GM19239 (cell line): Measurements from ENCODE around the gene UBA6.
"Not testable (repeated sequence)": the region's sequence is repeated elsewhere in the genome, so short reads cannot be mapped to it uniquely, and the experiment has no call there.

Source experiments
- DNase-seq: peaks from one replicate; pipeline ENCODE4 v3.0.0; 2011; ENCODE audit warnings: low spot score; ENCODE audit not compliant: insufficient read length
- FAIRE-seq: peaks from 2 replicates; lab custom pipeline; 2011; peaks lifted over from hg19 to GRCh38; lab: Jason Lieb, UNC

UBA6 gene

GRCh38 chr4:67714955-67715354 lies 14.0 kb upstream of the UBA6 start:
- FAIRE-seq, result no peak
- no peak for DNase-seq

GRCh38 chr4:67714248-67714583 lies 13.3 kb upstream of the UBA6 start:
- no peak for FAIRE-seq
- DNase-seq, result no peak

- no peak for FAIRE-seq
- no peak for DNase-seq
These were observed 12.7 kb upstream of the UBA6 start for GRCh38 chr4:67713529-67714247.

- DNase-seq (no peak), FAIRE-seq (no peak)
These were observed 11.9 kb upstream of the UBA6 start for GRCh38 chr4:67712650-67713528.

- no peak for DNase-seq
- peak; percentile 48 for FAIRE-seq
These were observed 11.2 kb upstream of the UBA6 start for GRCh38 chr4:67712000-67712625.

- not testable (repeated sequence) for FAIRE-seq, DNase-seq
These were observed 5.7 kb upstream of the UBA6 start for GRCh38 chr4:67706682-67707081.

GRCh38 chr4:67704843-67705242 lies 3.9 kb upstream of the UBA6 start:
- FAIRE-seq (peak; percentile 18), DNase-seq (no peak)

GRCh38 chr4:67702166-67702565 lies 1.2 kb upstream of the UBA6 start:
- no peak for FAIRE-seq
- DNase-seq, result no peak

- no peak for FAIRE-seq
- DNase-seq, result no peak
These were observed 529 bp upstream of the UBA6 start for GRCh38 chr4:67701517-67701850.

- DNase-seq (peak; percentile 24), FAIRE-seq (peak; percentile 77)
These were observed 728 bp downstream of the UBA6 start for GRCh38 chr4:67700116-67700737.

- DNase-seq, result no peak
- FAIRE-seq, result peak; percentile 52
These were observed 1.4 kb downstream of the UBA6 start for GRCh38 chr4:67699603-67700002.

- FAIRE-seq (no peak), DNase-seq (no peak)
These were observed 2.9 kb downstream of the UBA6 start for GRCh38 chr4:67697860-67698687.

GRCh38 chr4:67696061-67696460 lies 4.9 kb downstream of the UBA6 start:
- no peak for DNase-seq
- no peak for FAIRE-seq

GRCh38 chr4:67694662-67695061 lies 6.3 kb downstream of the UBA6 start:
- no peak for DNase-seq
- FAIRE-seq, result no peak

- no peak for DNase-seq
- FAIRE-seq, result no peak
These were observed 9.6 kb downstream of the UBA6 start for GRCh38 chr4:67691328-67691727.

GRCh38 chr4:67687636-67688035 lies 13.3 kb downstream of the UBA6 start:
- FAIRE-seq (no peak), DNase-seq (no peak)

GRCh38 chr4:67685532-67685859 lies 15.5 kb downstream of the UBA6 start:
- no peak for FAIRE-seq
- DNase-seq, result no peak

- FAIRE-seq (peak; percentile 47), DNase-seq (no peak)
These were observed 16.0 kb downstream of the UBA6 start for GRCh38 chr4:67684839-67685531.

GRCh38 chr4:67682266-67682665 lies 18.7 kb downstream of the UBA6 start:
- FAIRE-seq, result peak; percentile 8
- no peak for DNase-seq
